ENCODE results near the gene BAHCC1.

Gene BAHCC1

GRCh38 chr17:81457917-81458555 is 62.8 kb downstream of the BAHCC1 start:
- TF ChIP-seq Cebpa-rat (IDR thresholded peaks at IDR 0.05) = no peak
- peaks cover 50% of the 10 kb centered on the region for H4K20me1 ChIP-seq
- 0 out of 2 replicates have a peak overlapping the region, but pooled peaks have one; percentile 66 for H3K9ac ChIP-seq
- H3K9me3 ChIP-seq = no peaks in the 10 kb centered on the region
- no peaks in the 10 kb centered on the region for H3K27me3 ChIP-seq
- peak overlapping the region; percentile 84 for H3K4me2 ChIP-seq
- H3K36me3 ChIP-seq = peaks cover 72% of the 10 kb centered on the region
- H3K4me3 ChIP-seq = peak overlapping the region; percentile 44; the same call in 1 of the 2 replicates
- H3K27ac ChIP-seq = peak overlapping the region; percentile 84
- peaks cover 92% of the 10 kb centered on the region for H3K4me1 ChIP-seq

GRCh38 chr17:81458628-81459027 is 63.4 kb downstream of the BAHCC1 start:
- H3K27me3 ChIP-seq = no peaks in the 10 kb centered on the region

GRCh38 chr17:81459224-81459623 is 64.0 kb downstream of the BAHCC1 start:
- Histone ChIP-seq H3K4me1 (peaks cover 92% of the 10 kb centered on the region), H3K9ac (peak overlapping the region; percentile 66), H4K20me1 (peaks cover 62% of the 10 kb centered on the region), H3K9me3 (no peaks in the 10 kb centered on the region), H3K4me2 (peak overlapping the region; percentile 84), H3K27me3 (no peaks in the 10 kb centered on the region), H3K27ac (peak overlapping the region; percentile 84), H3K4me3 (peak overlapping the region; percentile 44), H3K36me3 (peaks cover 83% of the 10 kb centered on the region)
- TF ChIP-seq Cebpa-rat (IDR thresholded peaks at IDR 0.05) = no peak

More at GRCh38 chr17:81458628-81459027, 63.4 kb downstream of the BAHCC1 start:
- Histone ChIP-seq H3K27ac (peak overlapping the region; percentile 84), H4K20me1 (peaks cover 56% of the 10 kb centered on the region), H3K4me3 (peak overlapping the region; percentile 44), H3K9me3 (no peaks in the 10 kb centered on the region), H3K9ac (peak overlapping the region; percentile 66; the same call in 1 of the 2 replicates), H3K4me1 (peaks cover 92% of the 10 kb centered on the region), H3K4me2 (peak overlapping the region; percentile 84), H3K36me3 (peaks cover 77% of the 10 kb centered on the region)
- no peak for TF ChIP-seq Cebpa-rat (IDR thresholded peaks at IDR 0.05)

- peaks cover 68% of the 10 kb centered on the region for H4K20me1 ChIP-seq
- peak overlapping the region; percentile 84 for H3K27ac ChIP-seq
- H3K4me2 ChIP-seq = peak overlapping the region; percentile 84
- peaks cover 93% of the 10 kb centered on the region for H3K4me1 ChIP-seq
- H3K36me3 ChIP-seq = peaks cover 90% of the 10 kb centered on the region
- TF ChIP-seq Cebpa-rat (IDR thresholded peaks at IDR 0.05) = no peak
- H3K9ac ChIP-seq = no peak overlapping the region; the same call in 1 of the 2 replicates
- no peaks in the 10 kb centered on the region for H3K27me3 ChIP-seq
- no peaks in the 10 kb centered on the region for H3K9me3 ChIP-seq
- H3K4me3 ChIP-seq = no peak overlapping the region
Measured at GRCh38 chr17:81459864-81460263, 64.6 kb downstream of the BAHCC1 start.

GRCh38 chr17:81460856-81461460 is 65.7 kb downstream of the BAHCC1 start:
- H3K27ac ChIP-seq = no peak overlapping the region
- H3K27me3 ChIP-seq = no peaks in the 10 kb centered on the region
- H3K4me2 ChIP-seq = peak overlapping the region; percentile 84; the same call in 1 of the 2 replicates
- H3K9me3 ChIP-seq = no peaks in the 10 kb centered on the region
- peaks cover 91% of the 10 kb centered on the region for H3K36me3 ChIP-seq
- peaks cover 93% of the 10 kb centered on the region for H3K4me1 ChIP-seq
- H3K4me3 ChIP-seq = no peak overlapping the region
- H3K9ac ChIP-seq = no peak overlapping the region
- H4K20me1 ChIP-seq = peaks cover 79% of the 10 kb centered on the region
- no peak for TF ChIP-seq Cebpa-rat (IDR thresholded peaks at IDR 0.05)

- Histone ChIP-seq H3K9ac (no peak overlapping the region), H3K4me2 (0 out of 2 replicates have a peak overlapping the region, but pooled peaks have one; percentile 14), H3K36me3 (peaks cover 94% of the 10 kb centered on the region), H3K4me3 (no peak overlapping the region), H3K27me3 (no peaks in the 10 kb centered on the region), H3K4me1 (peaks cover 93% of the 10 kb centered on the region), H3K27ac (no peak overlapping the region), H4K20me1 (peaks cover 88% of the 10 kb centered on the region), H3K9me3 (no peaks in the 10 kb centered on the region)
- no peak for TF ChIP-seq Cebpa-rat (IDR thresholded peaks at IDR 0.05)
Measured at GRCh38 chr17:81461607-81462500, 66.6 kb downstream of the BAHCC1 start.

GRCh38 chr17:81462506-81463125 is 67.4 kb downstream of the BAHCC1 start:
- H3K27ac ChIP-seq = no peak overlapping the region
- no peak overlapping the region for H3K4me3 ChIP-seq
- no peak overlapping the region for H3K9ac ChIP-seq
- no peaks in the 10 kb centered on the region for H3K9me3 ChIP-seq
- no peak for TF ChIP-seq Cebpa-rat (IDR thresholded peaks at IDR 0.05)
- H3K4me1 ChIP-seq = peaks cover 95% of the 10 kb centered on the region
- H3K4me2 ChIP-seq = peak overlapping the region; percentile 14; the same call in 1 of the 2 replicates
- peaks cover 96% of the 10 kb centered on the region for H4K20me1 ChIP-seq
- peaks cover 96% of the 10 kb centered on the region for H3K36me3 ChIP-seq
- no peaks in the 10 kb centered on the region for H3K27me3 ChIP-seq

GRCh38 chr17:81463506-81463905 is 68.2 kb downstream of the BAHCC1 start:
- Histone ChIP-seq H4K20me1 (peaks cover 98% of the 10 kb centered on the region), H3K27ac (no peak overlapping the region), H3K4me2 (peak overlapping the region; percentile 32; the same call in 1 of the 2 replicates), H3K4me3 (no peak overlapping the region), H3K36me3 (peaks cover 96% of the 10 kb centered on the region), H3K27me3 (no peaks in the 10 kb centered on the region), H3K9me3 (no peaks in the 10 kb centered on the region), H3K9ac (no peak overlapping the region), H3K4me1 (peaks cover 97% of the 10 kb centered on the region)
- TF ChIP-seq Cebpa-rat (IDR thresholded peaks at IDR 0.05) = no peak

GRCh38 chr17:81464586-81464985 is 69.3 kb downstream of the BAHCC1 start:
- TF ChIP-seq Cebpa-rat (IDR thresholded peaks at IDR 0.05) = no peak
- peak overlapping the region; percentile 62; the same call in 1 of the 2 replicates for H3K27ac ChIP-seq
- 0 out of 2 replicates have a peak overlapping the region, but pooled peaks have one; percentile 19 for H3K9ac ChIP-seq
- H3K4me3 ChIP-seq = no peak overlapping the region
- peaks cover 97% of the 10 kb centered on the region for H3K4me1 ChIP-seq
- H3K27me3 ChIP-seq = no peaks in the 10 kb centered on the region
- H3K36me3 ChIP-seq = peaks cover 86% of the 10 kb centered on the region
- peaks cover 93% of the 10 kb centered on the region for H4K20me1 ChIP-seq
- H3K9me3 ChIP-seq = no peaks in the 10 kb centered on the region
- H3K4me2 ChIP-seq = peak overlapping the region; percentile 58
